ENCODE data around the gene DGKH. TPM values are rescaled to one million over a fixed set of nuclear protein-coding genes. Genes with fewer than 3 reads are reported as not detected.

DGKH gene
- total RNA-seq, 2 experiments from 2014 or later, result 15.2 to 15.8 TPM

DNA sequence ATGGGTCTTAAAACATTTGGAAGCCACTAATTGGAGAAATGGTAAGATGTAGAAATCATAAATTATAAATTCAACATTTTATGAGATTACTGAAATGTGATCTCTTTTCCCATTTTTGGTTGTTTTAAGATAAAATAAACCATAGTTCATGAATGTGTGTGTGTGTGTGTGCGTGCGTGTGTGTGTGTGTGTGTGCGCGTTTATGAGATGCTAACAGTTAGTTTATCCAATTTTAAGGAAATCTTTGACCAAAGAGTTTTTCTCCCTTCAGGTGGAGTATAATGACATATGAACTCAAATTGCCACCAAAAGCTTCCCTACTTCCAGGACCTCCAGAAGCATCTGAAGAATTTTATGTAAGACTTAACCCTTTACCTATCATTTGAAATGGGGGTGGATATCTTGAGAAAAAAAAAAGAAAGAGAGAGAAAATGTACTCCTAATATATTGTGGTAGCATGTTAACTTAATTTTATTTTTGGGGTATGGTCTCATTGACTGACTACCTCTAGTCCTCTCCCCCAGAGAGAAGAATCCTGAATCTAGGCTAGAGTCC lies 125.4 kb downstream of the DGKH start:
- TF ChIP-seq, protein P1, sequence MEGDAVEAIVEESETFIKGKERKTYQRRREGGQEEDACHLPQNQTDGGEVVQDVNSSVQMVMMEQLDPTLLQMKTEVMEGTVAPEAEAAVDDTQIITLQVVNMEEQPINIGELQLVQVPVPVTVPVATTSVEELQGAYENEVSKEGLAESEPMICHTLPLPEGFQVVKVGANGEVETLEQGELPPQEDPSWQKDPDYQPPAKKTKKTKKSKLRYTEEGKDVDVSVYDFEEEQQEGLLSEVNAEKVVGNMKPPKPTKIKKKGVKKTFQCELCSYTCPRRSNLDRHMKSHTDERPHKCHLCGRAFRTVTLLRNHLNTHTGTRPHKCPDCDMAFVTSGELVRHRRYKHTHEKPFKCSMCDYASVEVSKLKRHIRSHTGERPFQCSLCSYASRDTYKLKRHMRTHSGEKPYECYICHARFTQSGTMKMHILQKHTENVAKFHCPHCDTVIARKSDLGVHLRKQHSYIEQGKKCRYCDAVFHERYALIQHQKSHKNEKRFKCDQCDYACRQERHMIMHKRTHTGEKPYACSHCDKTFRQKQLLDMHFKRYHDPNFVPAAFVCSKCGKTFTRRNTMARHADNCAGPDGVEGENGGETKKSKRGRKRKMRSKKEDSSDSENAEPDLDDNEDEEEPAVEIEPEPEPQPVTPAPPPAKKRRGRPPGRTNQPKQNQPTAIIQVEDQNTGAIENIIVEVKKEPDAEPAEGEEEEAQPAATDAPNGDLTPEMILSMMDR (IDR thresholded peaks at IDR 0.05), result no peak
- Mint-ChIP-seq H3K4me1 (ENCODE audit: low read depth) (peaks cover 16% of the 10 kb centered on the region), H3K27me3 (no peaks in the 10 kb centered on the region), H3K27ac (no peak overlapping the region), H3K9me3 (no peaks in the 10 kb centered on the region), H3K36me3 (ENCODE audit: low read depth) (peaks cover 26% of the 10 kb centered on the region), H3K4me3 (no peak overlapping the region)
- ATAC-seq (no peak), DNase-seq (no peak)
- CTCF ChIA-PET, result interaction anchor here (1.5 kb wide), 1 partner anchor 10 kb away, joined by 4 read pairs; no protein-coding TSS in a partner anchor
- POLR2A ChIA-PET, result no interaction called here
- intact Hi-C loops (cut with micrococcal nuclease), result no loop called here

DNA sequence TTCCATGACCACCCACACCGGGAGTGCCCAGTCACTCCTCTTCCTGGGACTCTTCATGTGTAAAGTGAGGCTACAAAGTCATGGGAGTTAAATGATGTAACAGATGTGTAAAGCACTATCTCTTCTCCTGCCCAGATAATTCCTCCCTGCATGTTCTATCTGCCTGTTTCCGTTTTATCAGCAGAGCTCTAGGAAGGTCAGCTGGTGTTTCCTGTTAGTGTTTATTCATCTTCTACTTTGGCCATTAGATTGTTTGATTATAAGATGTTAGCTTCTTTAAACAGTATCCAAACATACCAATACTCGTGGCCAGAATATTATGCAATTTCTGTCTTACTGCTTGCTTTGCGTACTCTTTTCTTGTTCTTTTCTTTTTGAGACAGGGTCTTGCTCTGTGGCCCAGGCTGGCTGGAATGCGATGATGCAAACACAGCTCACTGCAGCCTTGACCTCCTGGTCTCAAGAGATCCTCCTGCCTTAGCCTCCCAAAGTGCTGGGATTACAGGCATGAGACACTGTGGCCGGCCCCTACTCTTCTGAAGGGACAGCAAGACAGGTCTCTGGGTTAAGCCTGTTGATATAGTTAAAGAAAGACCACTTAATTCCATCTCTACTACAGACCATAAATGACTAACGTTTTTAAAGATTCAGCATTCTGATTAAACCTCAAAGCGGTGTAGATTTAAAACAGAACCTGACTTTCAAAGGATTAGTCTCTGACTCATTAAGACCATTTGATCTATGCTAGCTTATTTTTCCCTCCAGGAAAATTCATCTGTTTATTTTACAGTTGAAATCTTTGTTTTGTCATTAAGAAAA lies 126.1 kb downstream of the DGKH start:
- H3K27me3 Mint-ChIP-seq, result no peaks in the 10 kb centered on the region
- no peak overlapping the region for H3K27ac Mint-ChIP-seq
- ChIA-PET CTCF (interaction anchor here (1.5 kb wide), 1 partner anchor 9 kb away, joined by 4 read pairs; no protein-coding TSS in a partner anchor), POLR2A (interaction anchor here (0.8 kb wide), 1 partner anchor 16 kb away, joined by 3 read pairs; no protein-coding TSS in a partner anchor)
- H3K4me1 Mint-ChIP-seq (ENCODE audit: low read depth), result peaks cover 16% of the 10 kb centered on the region
- intact Hi-C loops (cut with micrococcal nuclease), result no loop called here
- TF ChIP-seq, protein P1 (IDR thresholded peaks at IDR 0.05), result no peak
- no peak for ATAC-seq
- H3K9me3 Mint-ChIP-seq, result no peaks in the 10 kb centered on the region
- H3K36me3 Mint-ChIP-seq (ENCODE audit: low read depth), result peaks cover 21% of the 10 kb centered on the region
- no peak for DNase-seq
- H3K4me3 Mint-ChIP-seq, result no peak overlapping the region

DNA sequence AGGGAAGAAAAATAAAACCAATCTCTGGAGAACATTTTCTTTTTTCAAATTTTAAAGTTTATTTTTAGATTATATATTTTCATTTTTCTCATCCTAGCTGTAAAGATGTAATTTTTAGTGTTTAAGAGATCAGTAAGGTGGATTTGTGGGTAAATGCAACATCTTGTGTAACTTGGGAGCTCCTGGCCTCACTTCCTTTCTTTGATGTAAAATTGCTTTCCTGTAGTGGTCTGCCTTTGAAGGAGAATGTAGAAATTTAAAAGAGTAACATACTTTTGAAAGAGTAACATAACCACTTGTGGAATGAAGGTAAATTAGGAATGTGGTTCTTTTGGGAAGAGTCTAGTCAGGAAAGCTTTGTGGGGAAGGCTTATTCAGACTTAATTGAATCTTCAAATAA lies 127.8 kb downstream of the DGKH start:
- TF ChIP-seq, protein P1 (IDR thresholded peaks at IDR 0.05), result no peak
- H3K27me3 Mint-ChIP-seq, result no peaks in the 10 kb centered on the region
- POLR2A ChIA-PET, result no interaction called here
- intact Hi-C loops (cut with micrococcal nuclease), result no loop called here
- H3K4me3 Mint-ChIP-seq, result no peak overlapping the region
- peaks cover 16% of the 10 kb centered on the region for H3K4me1 Mint-ChIP-seq (ENCODE audit: low read depth)
- CTCF ChIA-PET, result interaction anchor here (1.2 kb wide), 1 partner anchor 10 kb away, joined by 3 read pairs; no protein-coding TSS in a partner anchor
- H3K36me3 Mint-ChIP-seq (ENCODE audit: low read depth), result peaks cover 20% of the 10 kb centered on the region
- no peaks in the 10 kb centered on the region for H3K9me3 Mint-ChIP-seq
- no peak for DNase-seq
- no peak overlapping the region for H3K27ac Mint-ChIP-seq
- no peak for ATAC-seq

DNA sequence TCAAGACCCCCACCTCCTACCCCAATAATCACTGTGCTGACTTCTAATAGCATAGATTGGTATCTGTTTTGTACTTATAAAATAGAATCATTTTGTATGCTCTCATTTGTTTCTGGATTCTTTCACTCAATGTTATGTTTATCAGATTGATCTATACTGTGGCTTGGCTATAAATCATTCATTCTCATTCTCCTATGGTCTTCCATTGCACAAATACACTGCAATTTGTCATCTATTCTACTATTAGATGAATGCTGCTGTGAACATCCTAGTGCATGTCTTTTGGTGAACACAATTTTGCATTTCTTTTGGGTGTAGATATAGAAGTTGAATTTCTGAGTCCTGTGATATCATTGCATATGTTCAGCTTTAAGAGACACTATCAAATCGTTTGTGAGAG lies 128.7 kb downstream of the DGKH start:
- intact Hi-C loops (cut with micrococcal nuclease), result no loop called here
- no peak for ATAC-seq
- TF ChIP-seq, protein P1 (IDR thresholded peaks at IDR 0.05), result no peak
- H3K27me3 Mint-ChIP-seq, result no peaks in the 10 kb centered on the region
- no peaks in the 10 kb centered on the region for H3K9me3 Mint-ChIP-seq
- ChIA-PET POLR2A (no interaction called here), CTCF (no interaction called here)
- H3K27ac Mint-ChIP-seq, result no peak overlapping the region
- H3K4me1 Mint-ChIP-seq (ENCODE audit: low read depth), result peaks cover 16% of the 10 kb centered on the region
- no peak for DNase-seq
- H3K36me3 Mint-ChIP-seq (ENCODE audit: low read depth), result peaks cover 22% of the 10 kb centered on the region
- no peak overlapping the region for H3K4me3 Mint-ChIP-seq

DNA sequence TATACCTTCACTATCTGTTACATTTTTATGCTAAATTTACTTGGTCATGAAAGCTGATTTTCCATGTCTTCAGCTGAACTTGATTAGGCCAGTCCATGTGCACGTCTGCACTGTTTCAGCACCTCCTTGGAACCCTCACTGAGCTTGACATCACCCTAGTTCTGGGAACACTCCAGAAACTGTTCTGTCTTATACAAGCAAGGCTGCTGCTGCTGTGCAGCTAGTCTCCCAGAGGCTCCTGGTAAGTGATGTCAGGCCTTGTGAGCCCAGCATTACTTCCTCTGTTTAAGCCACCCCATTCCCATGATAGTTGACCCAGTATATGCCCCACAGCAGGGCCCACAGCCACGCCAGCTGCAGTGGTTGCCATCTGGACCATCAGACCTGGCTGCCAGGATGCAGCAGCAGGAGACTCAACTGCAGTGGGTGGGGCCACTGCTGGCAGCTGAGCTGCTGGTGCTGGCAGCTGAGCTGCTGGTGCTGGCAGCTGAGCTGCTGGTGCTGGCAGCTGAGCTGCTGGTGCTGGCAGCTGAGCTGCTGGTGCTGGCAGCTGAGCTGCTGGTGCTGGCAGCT lies 133.0 kb downstream of the DGKH start:
- H3K4me1 Mint-ChIP-seq (ENCODE audit: low read depth), result peaks cover 8% of the 10 kb centered on the region
- ChIA-PET CTCF (no interaction called here), POLR2A (no interaction called here)
- no peaks in the 10 kb centered on the region for H3K9me3 Mint-ChIP-seq
- no peak for DNase-seq
- H3K27me3 Mint-ChIP-seq, result no peaks in the 10 kb centered on the region
- no peak overlapping the region for H3K27ac Mint-ChIP-seq
- H3K4me3 Mint-ChIP-seq, result no peak overlapping the region
- H3K36me3 Mint-ChIP-seq (ENCODE audit: low read depth), result peaks cover 13% of the 10 kb centered on the region
- TF ChIP-seq, protein P1 (IDR thresholded peaks at IDR 0.05), result no peak
- ATAC-seq, result no peak
- intact Hi-C loops (cut with micrococcal nuclease), result no loop called here
